GM18511 (cell line): ENCODE results near the gene NPR3.
A peak's percentile ranks its signal among the peaks of the same experiment; 100 is the strongest.

Experiments used
- ATAC-seq: cut with Tn5 transposase; IDR thresholded peaks from one replicate; pipeline ENCODE4 v1.9.1; 2021; ENCODE audit warnings: mild to moderate bottlenecking, moderate library complexity; ENCODE audit not compliant: unreplicated experiment

The NPR3 gene, protein sequence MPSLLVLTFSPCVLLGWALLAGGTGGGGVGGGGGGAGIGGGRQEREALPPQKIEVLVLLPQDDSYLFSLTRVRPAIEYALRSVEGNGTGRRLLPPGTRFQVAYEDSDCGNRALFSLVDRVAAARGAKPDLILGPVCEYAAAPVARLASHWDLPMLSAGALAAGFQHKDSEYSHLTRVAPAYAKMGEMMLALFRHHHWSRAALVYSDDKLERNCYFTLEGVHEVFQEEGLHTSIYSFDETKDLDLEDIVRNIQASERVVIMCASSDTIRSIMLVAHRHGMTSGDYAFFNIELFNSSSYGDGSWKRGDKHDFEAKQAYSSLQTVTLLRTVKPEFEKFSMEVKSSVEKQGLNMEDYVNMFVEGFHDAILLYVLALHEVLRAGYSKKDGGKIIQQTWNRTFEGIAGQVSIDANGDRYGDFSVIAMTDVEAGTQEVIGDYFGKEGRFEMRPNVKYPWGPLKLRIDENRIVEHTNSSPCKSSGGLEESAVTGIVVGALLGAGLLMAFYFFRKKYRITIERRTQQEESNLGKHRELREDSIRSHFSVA

DNA sequence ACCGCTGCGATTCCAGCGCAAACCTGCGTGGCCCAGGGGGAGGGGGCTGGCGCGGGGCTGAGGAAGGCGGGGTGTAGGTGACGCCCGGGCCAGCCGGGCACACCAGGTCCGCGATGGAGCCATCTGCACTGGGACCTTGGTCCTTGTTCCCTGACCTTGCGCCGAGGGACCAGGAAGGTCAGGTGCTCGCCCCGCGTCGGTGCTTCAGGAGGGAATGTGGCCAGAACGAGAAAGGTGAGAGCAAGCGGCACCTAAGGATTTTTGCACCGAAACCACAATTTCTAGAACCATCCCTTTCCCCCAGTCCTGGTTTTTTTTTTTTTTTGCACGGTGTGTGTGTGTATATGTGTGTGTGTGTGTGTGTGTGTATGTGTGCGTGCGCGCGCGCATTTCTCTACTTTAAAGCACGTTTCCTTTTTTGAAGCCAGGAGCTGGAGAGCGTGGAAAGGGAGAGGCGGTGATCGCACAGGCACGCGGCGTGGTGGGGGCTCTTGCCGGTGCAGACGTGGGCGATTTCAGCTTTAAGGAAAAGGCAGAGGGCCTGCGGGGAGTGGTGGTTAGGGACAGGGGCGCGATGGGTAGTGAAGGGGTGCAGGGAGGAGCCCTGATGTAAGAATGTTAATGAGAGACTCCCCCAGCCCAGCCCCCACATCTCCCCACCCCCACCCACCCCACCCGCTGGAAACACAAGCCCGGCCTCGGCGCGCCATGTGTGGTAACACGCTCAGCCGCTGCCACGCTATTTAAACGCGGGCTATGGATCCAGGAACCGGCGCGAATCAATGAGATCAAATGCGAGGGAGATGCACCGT lies at the start of gene NPR3:
Gene NPR3, plus strand, starts transcription at position 772 of the 812 bp plus-strand sequence. CDS start 456 bp downstream, outside the sequence.
- peak; percentile 25 for ATAC-seq

DNA sequence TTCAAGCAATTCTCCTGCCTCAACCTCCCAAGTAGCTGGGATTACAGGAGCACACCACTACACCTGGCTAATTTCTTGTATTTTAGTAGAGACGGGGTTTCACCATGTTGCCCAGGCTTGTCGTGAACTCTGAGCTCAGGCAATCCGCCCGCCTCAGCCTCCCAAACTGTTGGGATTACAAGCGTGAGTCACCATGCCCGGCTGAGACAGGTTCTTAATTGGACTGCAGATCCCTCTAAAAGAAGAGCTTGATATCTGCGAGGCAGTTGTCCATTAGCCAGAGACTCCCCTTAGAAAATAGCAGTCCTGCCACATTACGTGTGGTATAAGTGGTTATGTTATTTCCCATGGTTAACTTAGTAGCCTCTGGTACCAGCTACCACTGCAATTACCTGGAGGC lies 46.6 kb upstream of the NPR3 start:
- ATAC-seq: no peak

GRCh38 chr5:32668552-32668951 lies 42.6 kb upstream of the NPR3 start:
- ATAC-seq: no peak

DNA sequence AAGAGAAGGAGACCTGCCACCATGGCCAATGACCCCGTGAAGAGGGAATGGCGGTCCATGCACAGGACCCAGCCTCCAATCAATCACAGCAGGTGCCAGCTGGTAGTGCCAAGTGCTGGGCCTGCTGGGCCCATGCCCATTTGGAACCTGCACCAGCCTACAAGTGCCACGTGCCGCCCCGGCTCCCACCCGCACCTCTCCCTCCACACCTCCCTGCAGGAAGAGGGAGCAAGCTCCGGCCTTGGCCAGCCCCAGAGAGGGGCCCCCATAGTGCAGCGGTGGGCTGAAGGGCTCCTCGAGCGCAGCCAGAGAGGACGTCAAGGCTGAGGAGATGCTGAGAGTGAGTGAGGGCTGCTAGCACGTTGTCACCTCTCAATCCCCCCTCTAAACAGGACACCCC lies 37.8 kb upstream of the NPR3 start:
- ATAC-seq: no peak

GRCh38 chr5:32677023-32677422 lies 34.1 kb upstream of the NPR3 start:
- ATAC-seq: no peak

DNA sequence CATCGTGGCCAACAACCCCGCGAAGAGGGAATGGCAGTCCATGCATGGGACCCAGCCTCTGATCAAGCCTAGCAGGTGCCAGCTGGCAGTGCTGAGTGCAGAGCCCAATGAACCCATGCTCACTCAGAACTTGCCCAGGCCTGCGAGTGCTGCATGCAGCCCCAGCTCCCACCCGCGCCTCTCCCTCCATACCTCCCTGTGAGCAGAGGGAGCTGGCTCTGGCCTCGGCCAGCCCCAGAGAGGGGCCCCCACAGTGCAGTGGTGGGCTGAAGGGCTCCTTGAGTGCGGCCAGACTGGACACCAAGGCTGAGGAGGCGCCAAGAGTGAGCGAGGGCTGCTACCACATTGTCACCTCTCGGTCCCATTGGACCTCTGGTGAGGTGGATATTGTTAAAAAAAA lies 32.6 kb upstream of the NPR3 start:
- no peak for ATAC-seq

DNA sequence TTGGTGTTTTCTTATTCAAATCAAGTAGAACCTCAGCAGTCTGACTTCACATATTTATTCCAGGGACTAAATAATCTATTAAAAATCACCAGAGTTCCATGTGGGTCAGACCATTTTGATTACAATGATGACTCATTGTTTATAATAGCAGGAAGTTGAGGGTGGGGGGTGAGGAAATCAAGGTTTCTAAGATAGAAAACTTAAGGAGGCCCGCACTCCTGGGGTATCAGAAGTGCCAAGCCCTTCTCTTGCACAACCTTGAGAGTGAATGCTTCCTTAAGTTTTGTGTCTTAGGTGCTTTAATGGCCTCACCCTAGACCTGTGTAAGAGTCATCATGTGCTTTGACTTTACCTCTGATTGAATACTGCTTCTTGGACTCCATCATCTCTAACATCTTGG lies 31.9 kb upstream of the NPR3 start:
- ATAC-seq: no peak

DNA sequence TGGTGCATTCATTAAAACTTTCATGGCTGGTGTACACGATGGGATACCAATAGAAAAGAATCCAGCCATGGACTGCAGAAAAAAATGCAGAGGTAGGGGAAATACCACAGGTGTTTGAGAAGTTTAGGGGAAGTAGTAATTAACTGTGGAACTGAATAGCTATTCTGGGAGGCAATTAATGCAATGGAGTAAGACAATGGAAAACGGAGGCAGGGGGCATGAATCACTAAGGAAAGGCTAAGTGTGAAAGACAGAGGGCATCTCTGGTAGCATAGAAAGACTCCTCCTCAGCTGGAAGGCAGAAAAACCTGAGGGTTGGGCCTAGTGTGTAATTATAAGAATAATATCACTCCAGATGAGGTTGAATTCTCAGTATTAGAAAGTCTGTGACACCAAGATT lies 30.9 kb upstream of the NPR3 start:
- ATAC-seq: no peak

- no peak for ATAC-seq
Measured at GRCh38 chr5:32683125-32683524, 28.0 kb upstream of the NPR3 start.

DNA sequence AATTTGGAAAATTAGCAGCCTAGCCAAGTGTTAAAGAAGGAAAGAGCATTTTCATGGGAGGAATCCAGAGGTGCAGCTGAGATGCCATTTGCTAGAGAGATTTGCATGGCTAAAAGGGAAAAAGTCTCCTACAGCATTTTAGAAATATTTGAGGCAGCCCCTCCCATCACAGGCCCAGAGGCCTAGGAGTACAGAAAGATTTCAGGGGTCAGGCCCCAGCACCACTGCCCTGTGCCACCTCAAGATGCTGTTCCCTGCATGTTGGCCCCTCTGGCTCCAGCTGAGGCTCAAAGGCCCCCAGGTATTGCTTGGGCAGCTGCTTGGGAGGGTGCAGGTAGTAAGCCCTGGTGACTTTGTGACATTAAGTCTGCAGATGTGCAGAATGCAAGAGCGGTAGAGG lies 26.9 kb upstream of the NPR3 start:
- no peak for ATAC-seq

GRCh38 chr5:32686799-32687498 lies 24.2 kb upstream of the NPR3 start:
- ATAC-seq: no peak

DNA sequence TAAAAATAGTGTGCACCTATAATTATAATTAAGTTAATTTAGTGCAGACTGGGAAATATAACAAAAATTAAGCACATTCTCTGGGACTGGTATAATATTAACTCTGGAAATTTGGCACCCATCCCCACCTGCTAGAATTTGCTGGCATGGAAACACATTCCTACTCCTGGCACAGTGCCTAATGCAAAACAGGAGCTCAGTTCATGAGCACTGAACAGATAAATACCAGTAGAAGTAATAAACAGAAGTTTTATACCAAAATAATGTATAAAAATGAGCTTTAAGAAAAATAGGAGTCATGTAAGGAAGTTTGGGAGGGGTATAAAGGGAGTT lies 23.7 kb upstream of the NPR3 start:
- ATAC-seq: no peak

DNA sequence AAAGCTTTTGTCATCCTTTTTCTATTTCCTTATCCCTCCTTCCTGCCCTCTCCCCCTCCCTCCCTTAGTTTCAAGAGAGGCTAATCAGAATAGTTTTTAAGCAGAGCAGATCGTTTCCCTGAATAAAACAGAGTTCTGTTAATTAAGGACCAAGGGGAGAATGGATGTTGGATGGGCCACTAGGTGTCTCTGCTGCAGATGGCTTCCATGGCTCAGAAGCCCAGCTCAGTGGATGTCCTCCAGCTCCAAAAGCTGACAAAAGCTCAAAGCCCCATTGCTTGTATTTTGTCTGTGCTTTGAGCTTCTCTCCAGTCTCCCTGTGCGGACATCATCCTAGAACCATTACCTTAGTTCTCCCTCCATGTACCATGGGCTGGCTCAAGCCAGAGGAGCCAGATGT lies 21.0 kb upstream of the NPR3 start:
- no peak for ATAC-seq

DNA sequence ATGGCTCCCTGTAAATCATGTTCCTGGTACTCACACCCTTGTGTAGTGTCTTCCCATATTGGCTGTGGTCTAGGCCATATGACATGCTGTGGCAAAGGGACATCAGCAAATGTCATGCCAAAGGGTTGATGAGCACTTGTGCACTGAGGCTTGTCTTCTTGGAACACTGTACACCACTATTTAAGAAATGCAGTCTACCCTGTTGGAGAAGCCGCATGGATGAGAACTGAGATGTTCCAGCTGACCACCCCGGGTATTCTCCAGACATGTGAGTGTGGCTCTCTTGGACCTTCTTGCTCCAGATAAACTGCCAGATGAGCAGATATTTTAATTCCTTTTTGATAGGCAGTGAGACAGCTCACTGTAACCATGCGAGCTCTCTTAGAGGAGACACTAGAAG lies 20.5 kb upstream of the NPR3 start:
- ATAC-seq: no peak

GRCh38 chr5:32692036-32692746 lies 18.9 kb upstream of the NPR3 start:
- ATAC-seq: no peak

GRCh38 chr5:32703957-32704356 lies 7.2 kb upstream of the NPR3 start:
- ATAC-seq: no peak

DNA sequence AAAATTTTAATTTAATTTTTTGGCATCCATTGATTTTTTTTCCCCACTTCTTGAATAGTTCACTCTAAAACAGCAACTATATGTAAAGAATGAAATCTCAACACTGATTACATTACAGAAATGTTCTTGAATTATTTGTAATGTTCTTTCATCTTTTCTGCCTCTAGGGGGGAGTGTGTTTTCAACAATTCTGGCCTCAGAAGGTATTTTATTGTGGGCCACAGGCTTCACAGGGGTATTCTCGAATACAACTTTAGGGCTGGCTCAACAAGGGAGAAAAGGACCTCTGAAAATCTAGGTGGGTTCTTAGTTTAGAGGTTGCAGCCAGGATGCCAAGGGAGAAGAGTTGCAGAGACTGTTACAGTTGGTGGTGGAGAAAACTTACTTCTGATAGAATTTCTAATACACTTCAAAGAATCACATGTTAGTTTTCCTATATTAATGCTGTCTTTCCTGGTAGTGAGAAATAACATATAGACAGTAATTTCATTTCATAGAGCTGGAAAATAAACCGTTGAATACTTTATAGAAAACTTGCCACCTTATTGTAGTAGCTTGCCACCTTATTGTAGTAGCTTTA lies 3.6 kb upstream of the NPR3 start:
- no peak for ATAC-seq

- no peak for ATAC-seq
Measured at GRCh38 chr5:32708949-32709348, 2.2 kb upstream of the NPR3 start.

GRCh38 chr5:32709750-32710549 lies 1.2 kb upstream of the NPR3 start:
- ATAC-seq: peak; percentile 62

DNA sequence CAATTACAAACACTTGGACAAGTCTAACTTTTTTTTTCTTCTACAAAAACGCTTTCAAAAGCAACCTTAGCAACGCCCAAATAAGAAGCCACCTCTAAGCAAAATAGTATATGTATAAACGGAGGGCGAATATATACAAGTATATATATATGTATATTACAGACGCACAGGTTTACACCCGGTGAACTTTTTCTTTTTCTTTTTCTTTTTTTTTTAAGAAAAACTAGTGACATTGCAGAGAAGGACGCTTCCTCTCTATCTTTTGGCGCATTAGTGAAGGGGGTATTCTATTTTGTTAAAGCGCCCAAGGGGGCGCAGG lies 200 bp downstream of the NPR3 start:
- ATAC-seq: no peak
